Hair follicular keratinocyte (primary cell): ENCODE measurements around the gene MAB21L4. TPM values are rescaled to one million over a fixed set of nuclear protein-coding genes. Genes with fewer than 3 reads are reported as not detected.

Experiments used
- total RNA-seq: library from RNA; depleted of rRNA; stranded (reverse); fragments of >200 nt; gene quantifications from 2 replicates; pipeline ENCODE4 v1.2.3, GENCODE V29; 2015

MAB21L4 gene
- total RNA-seq: 0.11 TPM in 1 of 2 replicates, not detected in the other

GRCh38 chr2:240895656-240896388 lies at the start of gene MAB21L4:
Gene MAB21L4 (minus strand): TSS chr2:240896156. CDS start chr2:240895997, 159 bp downstream.

GRCh38 chr2:240906141-240906910 lies 10.4 kb upstream of the MAB21L4 start, which contains the start of gene CROCC2:
Gene CROCC2 (plus strand): TSS chr2:240906336. CDS start chr2:240906514, 178 bp downstream.

GRCh38 chr2:240868286-240869108 lies 27.5 kb downstream of the MAB21L4 start, which contains the start of gene AGXT:
Gene AGXT (plus strand): TSS chr2:240868824. CDS start chr2:240868866, 42 bp downstream.

Other genes with a start within 250 kb of the MAB21L4 start
- gene AQP12B, start 213.3 kb downstream of the MAB21L4 start, total RNA-seq: not detected in 2 replicates
- not detected in 2 replicates for gene AQP12A, start 204.3 kb downstream of the MAB21L4 start, total RNA-seq
- gene KIF1A, start 75.9 kb downstream of the MAB21L4 start, total RNA-seq: not detected in 2 replicates
- not detected in 2 replicates for gene AGXT, start 27.3 kb downstream of the MAB21L4 start, total RNA-seq
- gene CROCC2, start 10.2 kb upstream of the MAB21L4 start, total RNA-seq: not detected in 2 replicates
- gene SNED1, start 102.5 kb upstream of the MAB21L4 start, total RNA-seq: 0.08 and 1.2 TPM in 2 replicates
- gene MTERF4, start 206.1 kb upstream of the MAB21L4 start, total RNA-seq: 18.5 and 22.3 TPM in 2 replicates